ENCODE results near the gene CEP192.

GRCh38 chr18:13043066-13043465, 51.9 kb downstream of the CEP192 start:
- TF ChIP-seq MAX (IDR thresholded peaks at IDR 0.05) = no peak
- no peak for TF ChIP-seq TEAD4 (IDR thresholded peaks at IDR 0.05)
- TF ChIP-seq REST (IDR thresholded peaks at IDR 0.05; ENCODE audit: low read depth) = no peak
- TF ChIP-seq RAD21 (IDR thresholded peaks at IDR 0.05; ENCODE audit: low read depth) = no peak
- no peak for TF ChIP-seq YY1 (IDR thresholded peaks at IDR 0.05; ENCODE audit: low read depth)
- TF ChIP-seq NFIC (IDR thresholded peaks at IDR 0.05) = no peak
- no peak for TF ChIP-seq EP300 (IDR thresholded peaks at IDR 0.05; ENCODE audit: borderline replicate concordance)
- no peak for TF ChIP-seq CEBPB (IDR thresholded peaks at IDR 0.05)
